ENCODE data around the gene CEP41. TPM values are rescaled to one million over a fixed set of nuclear protein-coding genes. Genes with fewer than 3 reads are reported as not detected.

CEP41 gene
- total and polyA plus RNA-seq, 11 donors, result 1.7 to 11.4 (median 4.1) TPM

- intact Hi-C loops (cut with DNase I), result no loop called here
- ATAC-seq (no peak), DNase-seq (no peak)
- H3K27ac ChIP-seq, result no peak overlapping the region
- no peak for TF ChIP-seq POLR2A (IDR thresholded peaks at IDR 0.05)
- TF ChIP-seq CTCF (IDR thresholded peaks at IDR 0.05), result no peak
- H3K4me3 ChIP-seq, result no peak overlapping the region
- H3K4me1 ChIP-seq, result peaks cover 0 to 24% (median 8%) of the 10 kb centered on the region in 12 donors
- 91 to 97% (median 96%) methylated on average over 7 of the region's 7 CpGs for WGBS, 4 donors
- no peaks in the 10 kb centered on the region for H3K9me3 ChIP-seq
- H3K27me3 ChIP-seq, result no peaks in the 10 kb centered on the region
- H3K36me3 ChIP-seq, result peaks cover 0 to 17% (median 0%) of the 10 kb centered on the region in 9 donors
These were observed 43.6 kb downstream of the CEP41 start for GRCh38 chr7:130397051-130397757.

GRCh38 chr7:130396109-130396508, 44.7 kb downstream of the CEP41 start:
- no peak overlapping the region for H3K27ac ChIP-seq
- DNase-seq, result no peak
- peaks cover 0 to 23% (median 8%) of the 10 kb centered on the region in 12 donors for H3K4me1 ChIP-seq
- 59 to 75% (median 66%) methylated on average over 3 of the region's 3 CpGs for WGBS, 4 donors
- ATAC-seq, result no peak
- peaks cover 0 to 16% (median 0%) of the 10 kb centered on the region in 9 donors for H3K36me3 ChIP-seq
- no peak overlapping the region for H3K4me3 ChIP-seq
- no peaks in the 10 kb centered on the region for H3K27me3 ChIP-seq
- no peaks in the 10 kb centered on the region for H3K9me3 ChIP-seq
- intact Hi-C loops (cut with DNase I), result no loop called here
- TF ChIP-seq CTCF (IDR thresholded peaks at IDR 0.05), result no peak
- no peak for TF ChIP-seq POLR2A (IDR thresholded peaks at IDR 0.05)

DNA sequence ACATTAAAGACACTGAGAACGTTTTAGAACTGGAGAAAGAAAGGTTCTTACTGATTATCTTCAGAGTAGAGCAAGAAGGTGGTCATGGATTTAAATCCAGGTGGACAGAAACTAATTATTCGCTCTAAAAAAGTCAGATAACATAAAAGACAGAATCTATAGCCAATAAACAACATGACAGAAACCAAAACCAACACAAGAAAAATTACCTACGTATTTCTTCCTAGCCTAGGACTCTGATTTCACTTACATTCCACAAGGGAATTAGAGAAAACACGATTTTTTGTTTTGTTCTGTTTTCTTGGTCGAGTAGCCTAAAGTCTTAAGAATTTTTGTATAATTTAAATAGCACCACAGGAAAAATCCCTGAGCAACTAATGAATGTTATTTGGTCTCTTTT, 45.4 kb downstream of the CEP41 start:
- Histone ChIP-seq H3K36me3 (peaks cover 0 to 16% (median 0%) of the 10 kb centered on the region in 9 donors), H3K4me3 (no peak overlapping the region), H3K4me1 (peaks cover 0 to 16% (median 8%) of the 10 kb centered on the region in 12 donors), H3K27me3 (no peaks in the 10 kb centered on the region), H3K27ac (no peak overlapping the region), H3K9me3 (no peaks in the 10 kb centered on the region)
- TF ChIP-seq POLR2A (IDR thresholded peaks at IDR 0.05) (no peak), CTCF (IDR thresholded peaks at IDR 0.05) (no peak)
- no peak for ATAC-seq
- 75 to 82% (median 79%) methylated on average over 5 of the region's 5 CpGs for WGBS, 4 donors
- no peak for DNase-seq
- intact Hi-C loops (cut with DNase I), result no loop called here

DNA sequence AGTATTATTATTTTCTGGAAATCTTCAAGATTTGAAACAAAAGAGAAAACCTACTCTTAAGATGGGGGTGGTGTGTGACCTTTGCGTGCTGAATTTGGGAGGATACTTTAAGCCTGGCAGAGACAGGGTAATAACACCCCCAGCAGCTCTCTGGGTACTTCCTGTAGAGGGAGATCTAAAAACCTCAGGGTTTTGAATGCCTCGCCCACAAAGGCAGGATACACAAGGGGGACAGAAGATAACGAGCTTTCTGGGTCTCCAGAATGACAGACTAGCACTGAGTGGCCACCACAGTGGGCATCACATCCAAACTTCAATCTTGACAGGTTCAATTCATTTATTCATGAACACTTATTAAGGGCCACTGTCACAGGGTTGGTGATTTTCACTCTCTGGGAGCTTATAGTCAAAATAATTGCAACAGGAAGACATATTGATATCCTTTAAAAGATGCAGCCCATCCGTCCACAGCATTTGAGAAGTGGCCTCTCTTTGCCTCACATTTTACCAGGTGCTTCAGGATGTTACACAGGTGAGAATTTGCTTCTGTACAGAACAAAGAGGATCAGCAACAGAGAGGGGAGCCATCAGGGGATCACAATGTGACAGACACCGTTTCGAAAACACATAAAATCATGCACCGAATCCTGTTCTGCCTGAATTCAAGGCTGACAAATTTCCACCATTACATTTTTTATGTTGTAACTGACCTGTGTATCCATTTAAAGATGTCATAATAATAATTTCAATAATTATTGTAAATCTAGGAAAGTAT, 46.2 kb downstream of the CEP41 start:
- 82 to 90% (median 87%) methylated on average over 7 of the region's 7 CpGs for WGBS, 4 donors
- H3K27me3 ChIP-seq, result no peaks in the 10 kb centered on the region
- no peak for TF ChIP-seq CTCF (IDR thresholded peaks at IDR 0.05)
- no peak for TF ChIP-seq POLR2A (IDR thresholded peaks at IDR 0.05)
- peaks cover 0 to 14% (median 0%) of the 10 kb centered on the region in 9 donors for H3K36me3 ChIP-seq
- no peak overlapping the region for H3K4me3 ChIP-seq
- H3K27ac ChIP-seq, result no peak overlapping the region
- H3K9me3 ChIP-seq, result no peaks in the 10 kb centered on the region
- DNase-seq (no peak), ATAC-seq (no peak)
- intact Hi-C loops (cut with DNase I), result no loop called here
- H3K4me1 ChIP-seq, result peaks cover 0 to 14% (median 6%) of the 10 kb centered on the region in 12 donors

All from heart left ventricle (tissue), 16 donors.